Measurements from ENCODE around the gene PITX1. TPM values are rescaled to one million over a fixed set of nuclear protein-coding genes. Genes with fewer than 3 reads are reported as not detected.

PITX1 gene
- total and polyA plus RNA-seq, 2 of the 13 experiments (the other 11 are each of a cell fraction or from before 2014, with no cell fraction given): 11.7 to 20.2 TPM

DNA sequence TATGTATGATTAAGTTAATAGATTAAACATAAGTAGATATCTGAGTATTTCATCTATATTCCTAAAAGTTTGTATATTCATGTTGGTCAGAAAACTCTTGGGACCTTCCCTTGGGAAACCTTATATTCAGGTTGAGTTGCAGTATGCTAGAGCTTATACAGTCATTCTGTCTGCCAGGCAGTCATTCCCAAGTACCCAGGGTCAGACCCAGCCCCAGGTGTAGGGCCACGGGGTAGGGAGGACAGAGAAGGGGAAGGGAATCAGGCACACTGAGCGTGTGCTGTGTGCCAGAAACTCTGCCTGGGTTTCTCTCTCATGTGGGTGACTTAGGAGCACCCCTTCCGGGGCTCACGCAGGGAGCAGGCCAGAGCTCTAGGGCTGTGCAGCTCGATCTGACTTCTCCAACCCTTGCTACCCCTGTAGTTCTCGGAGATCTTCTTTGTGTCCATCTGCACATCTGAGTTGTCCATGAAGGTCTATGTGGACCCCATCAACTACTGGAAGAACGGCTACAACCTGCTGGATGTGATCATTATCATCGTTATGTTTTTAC, 38.1 kb downstream of the PITX1 start (continued):
- TF ChIP-seq, protein P1, sequence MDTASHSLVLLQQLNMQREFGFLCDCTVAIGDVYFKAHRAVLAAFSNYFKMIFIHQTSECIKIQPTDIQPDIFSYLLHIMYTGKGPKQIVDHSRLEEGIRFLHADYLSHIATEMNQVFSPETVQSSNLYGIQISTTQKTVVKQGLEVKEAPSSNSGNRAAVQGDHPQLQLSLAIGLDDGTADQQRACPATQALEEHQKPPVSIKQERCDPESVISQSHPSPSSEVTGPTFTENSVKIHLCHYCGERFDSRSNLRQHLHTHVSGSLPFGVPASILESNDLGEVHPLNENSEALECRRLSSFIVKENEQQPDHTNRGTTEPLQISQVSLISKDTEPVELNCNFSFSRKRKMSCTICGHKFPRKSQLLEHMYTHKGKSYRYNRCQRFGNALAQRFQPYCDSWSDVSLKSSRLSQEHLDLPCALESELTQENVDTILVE (CRISPR knock-in tag; IDR thresholded peaks at IDR 0.05): no peak
- TF ChIP-seq, protein P2, sequence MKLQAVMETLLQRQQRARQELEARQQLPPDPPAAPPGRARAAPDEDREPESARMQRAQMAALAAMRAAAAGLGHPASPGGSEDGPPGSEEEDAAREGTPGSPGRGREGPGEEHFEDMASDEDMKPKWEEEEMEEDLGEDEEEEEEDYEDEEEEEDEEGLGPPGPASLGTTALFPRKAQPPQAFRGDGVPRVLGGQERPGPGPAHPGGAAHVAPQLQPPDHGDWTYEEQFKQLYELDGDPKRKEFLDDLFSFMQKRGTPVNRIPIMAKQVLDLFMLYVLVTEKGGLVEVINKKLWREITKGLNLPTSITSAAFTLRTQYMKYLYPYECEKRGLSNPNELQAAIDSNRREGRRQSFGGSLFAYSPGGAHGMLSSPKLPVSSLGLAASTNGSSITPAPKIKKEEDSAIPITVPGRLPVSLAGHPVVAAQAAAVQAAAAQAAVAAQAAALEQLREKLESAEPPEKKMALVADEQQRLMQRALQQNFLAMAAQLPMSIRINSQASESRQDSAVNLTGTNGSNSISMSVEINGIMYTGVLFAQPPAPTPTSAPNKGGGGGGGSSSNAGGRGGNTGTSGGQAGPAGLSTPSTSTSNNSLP (IDR thresholded peaks at IDR 0.05; ENCODE audit: low read depth, low read length): no peak
- no peak for TF ChIP-seq ZNF816 (CRISPR knock-in tag; IDR thresholded peaks at IDR 0.05; ENCODE audit: borderline replicate concordance)
- TF ChIP-seq, protein P3, sequence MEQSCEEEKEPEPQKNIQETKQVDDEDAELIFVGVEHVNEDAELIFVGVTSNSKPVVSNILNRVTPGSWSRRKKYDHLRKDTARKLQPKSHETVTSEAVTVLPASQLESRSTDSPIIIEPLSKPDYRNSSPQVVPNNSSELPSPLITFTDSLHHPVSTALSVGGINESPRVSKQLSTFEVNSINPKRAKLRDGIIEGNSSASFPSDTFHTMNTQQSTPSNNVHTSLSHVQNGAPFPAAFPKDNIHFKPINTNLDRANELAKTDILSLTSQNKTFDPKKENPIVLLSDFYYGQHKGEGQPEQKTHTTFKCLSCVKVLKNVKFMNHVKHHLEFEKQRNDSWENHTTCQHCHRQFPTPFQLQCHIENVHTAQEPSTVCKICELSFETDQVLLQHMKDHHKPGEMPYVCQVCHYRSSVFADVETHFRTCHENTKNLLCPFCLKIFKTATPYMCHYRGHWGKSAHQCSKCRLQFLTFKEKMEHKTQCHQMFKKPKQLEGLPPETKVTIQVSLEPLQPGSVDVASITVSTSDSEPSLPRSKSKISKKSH (CRISPR knock-in tag; IDR thresholded peaks at IDR 0.05; ENCODE audit: borderline replicate concordance): no peak

DNA sequence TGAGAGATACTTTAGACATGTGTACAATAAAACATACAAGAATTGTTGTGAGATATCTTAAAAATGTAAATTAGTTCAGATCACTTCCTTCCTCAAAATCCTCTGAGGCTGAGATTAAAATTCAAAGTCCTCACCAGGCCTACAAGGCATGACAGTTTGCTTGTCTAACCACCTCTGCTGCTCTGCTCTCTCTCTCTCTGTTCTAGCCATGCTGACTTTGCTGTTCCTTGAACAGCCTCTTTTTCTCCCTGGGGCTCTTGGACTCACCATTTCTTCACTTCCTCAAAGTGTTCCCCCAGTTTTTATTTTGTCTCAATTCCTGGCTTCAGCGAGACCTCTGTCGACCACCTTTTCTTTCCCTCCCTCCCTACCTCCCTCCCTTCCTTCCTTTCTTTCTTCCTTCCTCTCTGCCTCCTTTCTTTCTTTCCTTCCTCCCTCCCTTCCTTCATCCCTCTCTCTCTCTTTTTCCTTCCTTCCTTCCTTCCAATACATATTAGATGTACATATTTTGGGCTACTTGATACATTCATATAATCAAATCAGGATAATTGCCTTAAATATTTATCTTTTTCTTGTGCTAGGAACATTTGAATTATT, 39.4 kb downstream of the PITX1 start:
- ATAC-seq: no peak
- no peak for DNase-seq (ENCODE audit: low spot score)
- Histone ChIP-seq H3K9ac (ENCODE audit: insufficient read depth, low read depth, low read length) (no peak overlapping the region), H3K4me1 (ENCODE audit: insufficient read depth, low read length) (no peaks in the 10 kb centered on the region), H4K20me1 (ENCODE audit: insufficient read depth, low read length) (no peaks in the 10 kb centered on the region), H3K4me2 (ENCODE audit: low read depth, low read length) (no peak overlapping the region), H3K36me3 (replicated peaks in 1 of 2; ENCODE audit: control insufficient read depth in 1 of 2, insufficient read depth in 2 of 2, low read length in 2 of 2) (no peaks in the 10 kb centered on the region), H3K27me3 (ENCODE audit: control insufficient read depth in 1 of 2, insufficient read depth in 2 of 2, low read length in 2 of 2) (no peaks in the 10 kb centered on the region), H2AFZ (ENCODE audit: low read length) (no peak overlapping the region), H3K79me2 (ENCODE audit: insufficient read depth, low read length) (no peaks in the 10 kb centered on the region), H3K4me3 (replicated peaks in 1 of 3; ENCODE audit: insufficient read depth in 1 of 3, low read depth in 2 of 3, low read length in 3 of 3) (no peak overlapping the region), H3K9me3 (ENCODE audit: low read length) (no peaks in the 10 kb centered on the region), H3K27ac (ENCODE audit: extremely low read length, insufficient read depth, low read length) (no peak overlapping the region)
- in situ Hi-C loops (cut with HindIII; ENCODE audit: extremely low pct_ligation_motif_present, low pct_unique_long_range_greater_than_20kb) (no loop called here), intact Hi-C loops (cut with micrococcal nuclease; ENCODE audit: unreplicated experiment) (no loop called here)
- ChIA-PET CTCF (ENCODE audit: low intra/inter-chr PET ratio, low total read pairs) (no interaction called here), POLR2A (no interaction called here)
- TF ChIP-seq ZNF224 (CRISPR knock-in tag; IDR thresholded peaks at IDR 0.05): no peak
- TF ChIP-seq, protein P4, sequence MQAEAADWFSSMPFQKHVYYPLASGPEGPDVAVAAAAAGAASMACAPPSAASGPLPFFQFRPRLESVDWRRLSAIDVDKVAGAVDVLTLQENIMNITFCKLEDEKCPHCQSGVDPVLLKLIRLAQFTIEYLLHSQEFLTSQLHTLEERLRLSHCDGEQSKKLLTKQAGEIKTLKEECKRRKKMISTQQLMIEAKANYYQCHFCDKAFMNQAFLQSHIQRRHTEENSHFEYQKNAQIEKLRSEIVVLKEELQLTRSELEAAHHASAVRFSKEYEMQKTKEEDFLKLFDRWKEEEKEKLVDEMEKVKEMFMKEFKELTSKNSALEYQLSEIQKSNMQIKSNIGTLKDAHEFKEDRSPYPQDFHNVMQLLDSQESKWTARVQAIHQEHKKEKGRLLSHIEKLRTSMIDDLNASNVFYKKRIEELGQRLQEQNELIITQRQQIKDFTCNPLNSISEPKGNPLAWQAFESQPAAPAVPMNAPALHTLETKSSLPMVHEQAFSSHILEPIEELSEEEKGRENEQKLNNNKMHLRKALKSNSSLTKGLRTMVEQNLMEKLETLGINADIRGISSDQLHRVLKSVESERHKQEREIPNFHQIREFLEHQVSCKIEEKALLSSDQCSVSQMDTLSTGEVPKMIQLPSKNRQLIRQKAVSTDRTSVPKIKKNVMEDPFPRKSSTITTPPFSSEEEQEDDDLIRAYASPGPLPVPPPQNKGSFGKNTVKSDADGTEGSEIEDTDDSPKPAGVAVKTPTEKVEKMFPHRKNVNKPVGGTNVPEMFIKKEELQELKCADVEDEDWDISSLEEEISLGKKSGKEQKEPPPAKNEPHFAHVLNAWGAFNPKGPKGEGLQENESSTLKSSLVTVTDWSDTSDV (CRISPR knock-in tag; IDR thresholded peaks at IDR 0.05): no peak
- TF ChIP-seq, protein P5, sequence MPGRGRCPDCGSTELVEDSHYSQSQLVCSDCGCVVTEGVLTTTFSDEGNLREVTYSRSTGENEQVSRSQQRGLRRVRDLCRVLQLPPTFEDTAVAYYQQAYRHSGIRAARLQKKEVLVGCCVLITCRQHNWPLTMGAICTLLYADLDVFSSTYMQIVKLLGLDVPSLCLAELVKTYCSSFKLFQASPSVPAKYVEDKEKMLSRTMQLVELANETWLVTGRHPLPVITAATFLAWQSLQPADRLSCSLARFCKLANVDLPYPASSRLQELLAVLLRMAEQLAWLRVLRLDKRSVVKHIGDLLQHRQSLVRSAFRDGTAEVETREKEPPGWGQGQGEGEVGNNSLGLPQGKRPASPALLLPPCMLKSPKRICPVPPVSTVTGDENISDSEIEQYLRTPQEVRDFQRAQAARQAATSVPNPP (CRISPR knock-in tag; IDR thresholded peaks at IDR 0.05): no peak
- WGBS (ENCODE audit: low lambda C conversion rate): 97% methylated on average over 2 of the region's 2 CpGs
- no peak for FAIRE-seq
- BruUV-seq (replicated peaks): no TSS peak
